ENCODE data around the gene MIA3.
"Not testable (repeated sequence)": the region's sequence is repeated elsewhere in the genome, so short reads cannot be mapped to it uniquely, and the experiment has no call there.

MIA3 gene

GRCh38 chr1:222669107-222669506 lies 51.2 kb downstream of the MIA3 start:
- DNase-seq (ENCODE audit: low read depth), result not testable (repeated sequence)

GRCh38 chr1:222670110-222670509 lies 52.2 kb downstream of the MIA3 start:
- DNase-seq (ENCODE audit: low read depth), result no peak

GRCh38 chr1:222680080-222680479 lies 62.2 kb downstream of the MIA3 start:
- DNase-seq (ENCODE audit: low read depth), result no peak

GRCh38 chr1:222691016-222691415 lies 73.1 kb downstream of the MIA3 start:
- no peak for DNase-seq (ENCODE audit: low read depth)

- no peak for DNase-seq (ENCODE audit: low read depth)
Measured at GRCh38 chr1:222694927-222695326, 77.0 kb downstream of the MIA3 start.

- no peak for DNase-seq (ENCODE audit: low read depth)
Measured at GRCh38 chr1:222696741-222697140, 78.8 kb downstream of the MIA3 start.

- no peak for DNase-seq (ENCODE audit: low read depth)
Measured at GRCh38 chr1:222697203-222697602, 79.3 kb downstream of the MIA3 start.

GRCh38 chr1:222697826-222698225 lies 79.9 kb downstream of the MIA3 start:
- DNase-seq (ENCODE audit: low read depth), result no peak

GRCh38 chr1:222702210-222702609 lies 84.3 kb downstream of the MIA3 start:
- no peak for DNase-seq (ENCODE audit: low read depth)

GRCh38 chr1:222704260-222704659 lies 86.4 kb downstream of the MIA3 start:
- DNase-seq (ENCODE audit: low read depth), result no peak

GRCh38 chr1:222706815-222707214 lies 88.9 kb downstream of the MIA3 start:
- DNase-seq (ENCODE audit: low read depth), result no peak

GRCh38 chr1:222709700-222710153 lies 91.8 kb downstream of the MIA3 start:
- no peak for DNase-seq (ENCODE audit: low read depth)

- DNase-seq (ENCODE audit: low read depth), result peak; percentile 48
Measured at GRCh38 chr1:222711319-222712252, 93.7 kb downstream of the MIA3 start.

- DNase-seq (ENCODE audit: low read depth), result peak; percentile 97
Measured at GRCh38 chr1:222712253-222713090, 94.6 kb downstream of the MIA3 start, which contains the start of the genes AIDA and BROX. Gene AIDA (minus strand): TSS chr1:222712491. CDS start chr1:222712317, 174 bp downstream. Gene BROX (plus strand): TSS chr1:222712564. CDS start chr1:222715700, 3,136 bp downstream.

GRCh38 chr1:222713091-222713961 lies 95.4 kb downstream of the MIA3 start:
- peak; percentile 85 for DNase-seq (ENCODE audit: low read depth)

GRCh38 chr1:222716393-222716792 lies 98.5 kb downstream of the MIA3 start:
- no peak for DNase-seq (ENCODE audit: low read depth)

Measured in activated T-cell treated with anti-CD3 and anti-CD28 coated beads for 1 hour (primary cell).